Endothelial cell of umbilical vein (primary cell): ENCODE data around the gene ATP1A4.

Experiments used
- CTCF ChIP-seq, 2 donors: IDR thresholded peaks; 1 replicate in 1 of 2; 2 replicates in 1 of 2; pipeline ENCODE4 v1.5.1; 2011; ENCODE audit warnings: low read length in 2 of 2, mild to moderate bottlenecking in 2 of 2, moderate library complexity in 2 of 2, control low read depth in 1 of 2, inconsistent platforms in 1 of 2, low read depth in 1 of 2; ENCODE audit not compliant: insufficient read depth in 1 of 2; ENCODE audit errors: extremely low read depth in 1 of 2
- EZH2 ChIP-seq: IDR thresholded peaks from 2 replicates; pipeline ENCODE4 v1.6.1; 2012; ENCODE audit warnings: borderline replicate concordance, low read depth, mild to moderate bottlenecking, moderate library complexity, low read length, inconsistent platforms; ENCODE audit not compliant: severe bottlenecking
- FOS ChIP-seq: IDR thresholded peaks from 2 replicates; pipeline ENCODE4 v1.6.1; 2011; ENCODE audit warnings: mild to moderate bottlenecking, low read length, moderate library complexity, borderline replicate concordance; ENCODE audit not compliant: insufficient read depth
- JUN ChIP-seq: IDR thresholded peaks from 2 replicates; pipeline ENCODE4 v1.6.1; 2011; ENCODE audit warnings: borderline replicate concordance, low read depth; ENCODE audit not compliant: insufficient read length, insufficient read depth
- MAX ChIP-seq: IDR thresholded peaks from 2 replicates; pipeline ENCODE4 v1.6.1; 2011; ENCODE audit not compliant: insufficient read depth, insufficient read length
- MYC ChIP-seq: IDR thresholded peaks from one replicate; pipeline ENCODE4 v1.6.1; 2011; ENCODE audit warnings: mild to moderate bottlenecking, low read depth, low read length
- POLR2A ChIP-seq: IDR thresholded peaks from 2 replicates; pipeline ENCODE4 v1.6.1; 2012; ENCODE audit warnings: low read depth, mild to moderate bottlenecking, control low read depth, low read length
- POLR2AphosphoS5 ChIP-seq: IDR thresholded peaks from 2 replicates; pipeline ENCODE4 v1.6.1; 2012; ENCODE audit warnings: low read depth, mild to moderate bottlenecking, control low read depth, low read length, moderate library complexity; ENCODE audit not compliant: insufficient read depth

- TF ChIP-seq POLR2AphosphoS5 (no peak), JUN (no peak), CTCF (IDR thresholded peaks at IDR 0.05; ENCODE audit: extremely low read depth in 1 of 2, insufficient read depth in 1 of 2, low read depth in 1 of 2, low read length in 2 of 2) (no peak), EZH2 (no peak), POLR2A (no peak), MYC (no peak), MAX (no peak), FOS (no peak)
Measured at GRCh38 chr1:160129046-160129445, 22.4 kb upstream of the ATP1A4 start.
